Stimulated activated memory B cell treated with anti-CD40 and anti-IgM and Interleukin-4, amounts not matched to agents 10 μg/mL and 1 μg/mL and 100 μg/mL, for 72 hours (primary cell): ENCODE measurements around the gene MEIS3.

Source experiments
- ATAC-seq: fragments of 150-1000 bp; cut with Tn5 transposase; 2 replicates; pipeline ENCODE4 v1.10.0; 2021
- H3K27ac Mint-ChIP-seq: one replicate; pipeline ENCODE4 v1.8.0; 2022; ENCODE audit warnings: mild to moderate bottlenecking, mixed read lengths
- H3K27me3 Mint-ChIP-seq: one replicate; pipeline ENCODE4 v1.8.0; 2022; ENCODE audit warnings: mixed read lengths
- H3K36me3 Mint-ChIP-seq: one replicate; pipeline ENCODE4 v1.8.0; 2022; ENCODE audit warnings: mixed read lengths
- H3K4me1 Mint-ChIP-seq: one replicate; pipeline ENCODE4 v1.8.0; 2022; ENCODE audit warnings: mixed read lengths
- H3K4me3 Mint-ChIP-seq: one replicate; pipeline ENCODE4 v1.8.0; 2022; ENCODE audit warnings: mild to moderate bottlenecking, moderate library complexity, mixed read lengths
- H3K9me3 Mint-ChIP-seq: one replicate; pipeline ENCODE4 v1.8.0; 2022; ENCODE audit warnings: mixed read lengths

Gene MEIS3

GRCh38 chr19:47444388-47444821, 25.1 kb upstream of the MEIS3 start:
- H3K4me3 Mint-ChIP-seq = no peak overlapping the region
- peaks cover 27% of the 10 kb centered on the region for H3K4me1 Mint-ChIP-seq
- H3K27ac Mint-ChIP-seq = no peak overlapping the region
- H3K9me3 Mint-ChIP-seq = peaks cover 4% of the 10 kb centered on the region
- ATAC-seq = no peak
- peaks cover 97% of the 10 kb centered on the region for H3K27me3 Mint-ChIP-seq
- no peaks in the 10 kb centered on the region for H3K36me3 Mint-ChIP-seq

- no peak overlapping the region for H3K4me3 Mint-ChIP-seq
- H3K27me3 Mint-ChIP-seq = peaks cover 97% of the 10 kb centered on the region
- H3K9me3 Mint-ChIP-seq = peaks cover 4% of the 10 kb centered on the region
- no peaks in the 10 kb centered on the region for H3K36me3 Mint-ChIP-seq
- H3K27ac Mint-ChIP-seq = no peak overlapping the region
- no peak for ATAC-seq
- peaks cover 27% of the 10 kb centered on the region for H3K4me1 Mint-ChIP-seq
Measured at GRCh38 chr19:47443331-47443730, 24.0 kb upstream of the MEIS3 start.

GRCh38 chr19:47438793-47439220, 19.5 kb upstream of the MEIS3 start:
- Mint-ChIP-seq H3K36me3 (no peaks in the 10 kb centered on the region), H3K27ac (no peak overlapping the region), H3K4me1 (peaks cover 27% of the 10 kb centered on the region), H3K27me3 (peaks cover 98% of the 10 kb centered on the region), H3K9me3 (no peaks in the 10 kb centered on the region), H3K4me3 (no peak overlapping the region)
- no peak for ATAC-seq

- H3K4me1 Mint-ChIP-seq = peaks cover 27% of the 10 kb centered on the region
- no peaks in the 10 kb centered on the region for H3K9me3 Mint-ChIP-seq
- H3K4me3 Mint-ChIP-seq = no peak overlapping the region
- no peaks in the 10 kb centered on the region for H3K36me3 Mint-ChIP-seq
- H3K27me3 Mint-ChIP-seq = peaks cover 98% of the 10 kb centered on the region
- no peak overlapping the region for H3K27ac Mint-ChIP-seq
- ATAC-seq = no peak
Measured at GRCh38 chr19:47437500-47437899, 18.2 kb upstream of the MEIS3 start.

- H3K27me3 Mint-ChIP-seq = peaks cover 98% of the 10 kb centered on the region
- H3K27ac Mint-ChIP-seq = no peak overlapping the region
- peaks cover 1% of the 10 kb centered on the region for H3K36me3 Mint-ChIP-seq
- no peak overlapping the region for H3K4me3 Mint-ChIP-seq
- no peaks in the 10 kb centered on the region for H3K9me3 Mint-ChIP-seq
- H3K4me1 Mint-ChIP-seq = peaks cover 27% of the 10 kb centered on the region
- peak; percentile 85 for ATAC-seq
Measured at GRCh38 chr19:47436712-47437401, 17.5 kb upstream of the MEIS3 start.

- Mint-ChIP-seq H3K27ac (no peak overlapping the region), H3K4me1 (peaks cover 27% of the 10 kb centered on the region), H3K27me3 (peaks cover 99% of the 10 kb centered on the region), H3K4me3 (no peak overlapping the region), H3K9me3 (no peaks in the 10 kb centered on the region), H3K36me3 (peaks cover 4% of the 10 kb centered on the region)
- no peak for ATAC-seq
Measured at GRCh38 chr19:47435883-47436417, 16.6 kb upstream of the MEIS3 start.

- peaks cover 4% of the 10 kb centered on the region for H3K36me3 Mint-ChIP-seq
- no peak overlapping the region for H3K27ac Mint-ChIP-seq
- ATAC-seq = peak; percentile 58
- peaks cover 99% of the 10 kb centered on the region for H3K27me3 Mint-ChIP-seq
- H3K9me3 Mint-ChIP-seq = no peaks in the 10 kb centered on the region
- peaks cover 28% of the 10 kb centered on the region for H3K4me1 Mint-ChIP-seq
- no peak overlapping the region for H3K4me3 Mint-ChIP-seq
Measured at GRCh38 chr19:47435196-47435595, 15.9 kb upstream of the MEIS3 start.

- H3K27ac Mint-ChIP-seq = no peak overlapping the region
- H3K4me3 Mint-ChIP-seq = no peak overlapping the region
- peaks cover 4% of the 10 kb centered on the region for H3K36me3 Mint-ChIP-seq
- no peaks in the 10 kb centered on the region for H3K9me3 Mint-ChIP-seq
- peaks cover 36% of the 10 kb centered on the region for H3K4me1 Mint-ChIP-seq
- ATAC-seq = no peak
- peaks cover 99% of the 10 kb centered on the region for H3K27me3 Mint-ChIP-seq
Measured at GRCh38 chr19:47434088-47434487, 14.8 kb upstream of the MEIS3 start.

- ATAC-seq = no peak
- Mint-ChIP-seq H3K36me3 (peaks cover 4% of the 10 kb centered on the region), H3K9me3 (no peaks in the 10 kb centered on the region), H3K27ac (no peak overlapping the region), H3K4me3 (no peak overlapping the region), H3K27me3 (peaks cover 89% of the 10 kb centered on the region), H3K4me1 (peaks cover 36% of the 10 kb centered on the region)
Measured at GRCh38 chr19:47433121-47433520, 13.8 kb upstream of the MEIS3 start.

GRCh38 chr19:47432499-47432898, 13.2 kb upstream of the MEIS3 start:
- ATAC-seq = no peak
- H3K4me1 Mint-ChIP-seq = peaks cover 35% of the 10 kb centered on the region
- peaks cover 4% of the 10 kb centered on the region for H3K36me3 Mint-ChIP-seq
- peaks cover 83% of the 10 kb centered on the region for H3K27me3 Mint-ChIP-seq
- no peak overlapping the region for H3K27ac Mint-ChIP-seq
- no peaks in the 10 kb centered on the region for H3K9me3 Mint-ChIP-seq
- no peak overlapping the region for H3K4me3 Mint-ChIP-seq

- no peaks in the 10 kb centered on the region for H3K9me3 Mint-ChIP-seq
- H3K27me3 Mint-ChIP-seq = peaks cover 79% of the 10 kb centered on the region
- H3K27ac Mint-ChIP-seq = no peak overlapping the region
- no peak for ATAC-seq
- peaks cover 4% of the 10 kb centered on the region for H3K36me3 Mint-ChIP-seq
- H3K4me3 Mint-ChIP-seq = no peak overlapping the region
- peaks cover 31% of the 10 kb centered on the region for H3K4me1 Mint-ChIP-seq
Measured at GRCh38 chr19:47432091-47432490, 12.8 kb upstream of the MEIS3 start.

GRCh38 chr19:47430041-47430802, 10.9 kb upstream of the MEIS3 start:
- Mint-ChIP-seq H3K4me3 (peak overlapping the region; percentile 6), H3K9me3 (no peaks in the 10 kb centered on the region), H3K27me3 (peaks cover 60% of the 10 kb centered on the region), H3K27ac (no peak overlapping the region), H3K4me1 (peaks cover 12% of the 10 kb centered on the region), H3K36me3 (peaks cover 4% of the 10 kb centered on the region)
- ATAC-seq = no peak

- Mint-ChIP-seq H3K36me3 (peaks cover 4% of the 10 kb centered on the region), H3K27me3 (peaks cover 58% of the 10 kb centered on the region), H3K27ac (no peak overlapping the region), H3K9me3 (no peaks in the 10 kb centered on the region), H3K4me1 (peaks cover 9% of the 10 kb centered on the region), H3K4me3 (no peak overlapping the region)
- ATAC-seq = no peak
Measured at GRCh38 chr19:47429140-47429793, 9.9 kb upstream of the MEIS3 start.

GRCh38 chr19:47428177-47428894, 9.0 kb upstream of the MEIS3 start:
- peaks cover 4% of the 10 kb centered on the region for H3K36me3 Mint-ChIP-seq
- no peak overlapping the region for H3K27ac Mint-ChIP-seq
- H3K9me3 Mint-ChIP-seq = no peaks in the 10 kb centered on the region
- no peak overlapping the region for H3K4me3 Mint-ChIP-seq
- peaks cover 58% of the 10 kb centered on the region for H3K27me3 Mint-ChIP-seq
- peak; percentile 39 for ATAC-seq
- H3K4me1 Mint-ChIP-seq = peaks cover 10% of the 10 kb centered on the region
